ENCODE data around the gene RPP30.

RPP30 gene

GRCh38 chr10:90924552-90924951, 52.8 kb downstream of the RPP30 start:
- no peaks in the 10 kb centered on the region for H3K36me3 ChIP-seq (ENCODE audit: control insufficient read depth in 1 of 2, insufficient read depth in 2 of 2, low read length in 2 of 2)
- H3K27ac ChIP-seq (ENCODE audit: low read depth, low read length) = no peak overlapping the region
- H3K9ac ChIP-seq (ENCODE audit: low read depth in 1 of 2, low read length in 2 of 2) = no peak overlapping the region
- no peak overlapping the region for H3K4me3 ChIP-seq (ENCODE audit: low read depth in 1 of 2, low read length in 2 of 2)
- peaks cover 3% of the 10 kb centered on the region in 2 donors for H3K27me3 ChIP-seq (ENCODE audit: control insufficient read depth in 1 of 2, insufficient read depth in 2 of 2, low read length in 2 of 2)
- no peaks in the 10 kb centered on the region for H3K9me3 ChIP-seq (ENCODE audit: control insufficient read depth in 1 of 2, low read length in 2 of 2)
- H3K4me1 ChIP-seq (ENCODE audit: control insufficient read depth in 1 of 2, insufficient read depth in 2 of 2, low read length in 2 of 2) = no peaks in the 10 kb centered on the region

- no peak overlapping the region for H3K4me3 ChIP-seq (ENCODE audit: low read depth in 1 of 2, low read length in 2 of 2)
- no peak overlapping the region for H3K9ac ChIP-seq (ENCODE audit: low read depth in 1 of 2, low read length in 2 of 2)
- H3K9me3 ChIP-seq (ENCODE audit: control insufficient read depth in 1 of 2, low read length in 2 of 2) = no peaks in the 10 kb centered on the region
- H3K36me3 ChIP-seq (ENCODE audit: control insufficient read depth in 1 of 2, insufficient read depth in 2 of 2, low read length in 2 of 2) = no peaks in the 10 kb centered on the region
- peaks cover 3% of the 10 kb centered on the region in 2 donors for H3K27me3 ChIP-seq (ENCODE audit: control insufficient read depth in 1 of 2, insufficient read depth in 2 of 2, low read length in 2 of 2)
- no peaks in the 10 kb centered on the region for H3K4me1 ChIP-seq (ENCODE audit: control insufficient read depth in 1 of 2, insufficient read depth in 2 of 2, low read length in 2 of 2)
- H3K27ac ChIP-seq (ENCODE audit: low read depth, low read length) = no peak overlapping the region
Measured at GRCh38 chr10:90925079-90926029, 53.6 kb downstream of the RPP30 start.

- Histone ChIP-seq H3K4me1 (ENCODE audit: control insufficient read depth in 1 of 2, insufficient read depth in 2 of 2, low read length in 2 of 2) (no peaks in the 10 kb centered on the region), H3K27me3 (ENCODE audit: control insufficient read depth in 1 of 2, insufficient read depth in 2 of 2, low read length in 2 of 2) (peaks cover 3% of the 10 kb centered on the region in 2 donors), H3K9ac (ENCODE audit: low read depth in 1 of 2, low read length in 2 of 2) (no peak overlapping the region), H3K4me3 (ENCODE audit: low read depth in 1 of 2, low read length in 2 of 2) (no peak overlapping the region), H3K9me3 (ENCODE audit: control insufficient read depth in 1 of 2, low read length in 2 of 2) (no peaks in the 10 kb centered on the region), H3K36me3 (ENCODE audit: control insufficient read depth in 1 of 2, insufficient read depth in 2 of 2, low read length in 2 of 2) (no peaks in the 10 kb centered on the region), H3K27ac (ENCODE audit: low read depth, low read length) (no peak overlapping the region)
Measured at GRCh38 chr10:90927293-90927692, 55.5 kb downstream of the RPP30 start.

- no peaks in the 10 kb centered on the region for H3K9me3 ChIP-seq (ENCODE audit: control insufficient read depth in 1 of 2, low read length in 2 of 2)
- no peak overlapping the region for H3K9ac ChIP-seq (ENCODE audit: low read depth in 1 of 2, low read length in 2 of 2)
- peaks cover 0 to 3% of the 10 kb centered on the region in 2 donors for H3K27me3 ChIP-seq (ENCODE audit: control insufficient read depth in 1 of 2, insufficient read depth in 2 of 2, low read length in 2 of 2)
- no peaks in the 10 kb centered on the region for H3K36me3 ChIP-seq (ENCODE audit: control insufficient read depth in 1 of 2, insufficient read depth in 2 of 2, low read length in 2 of 2)
- no peak overlapping the region for H3K4me3 ChIP-seq (ENCODE audit: low read depth in 1 of 2, low read length in 2 of 2)
- H3K4me1 ChIP-seq (ENCODE audit: control insufficient read depth in 1 of 2, insufficient read depth in 2 of 2, low read length in 2 of 2) = no peaks in the 10 kb centered on the region
- no peak overlapping the region for H3K27ac ChIP-seq (ENCODE audit: low read depth, low read length)
Measured at GRCh38 chr10:90929179-90929578, 57.4 kb downstream of the RPP30 start.

GRCh38 chr10:90930070-90930837, 58.5 kb downstream of the RPP30 start:
- H3K27ac ChIP-seq (ENCODE audit: low read depth, low read length) = no peak overlapping the region
- no peaks in the 10 kb centered on the region for H3K4me1 ChIP-seq (ENCODE audit: control insufficient read depth in 1 of 2, insufficient read depth in 2 of 2, low read length in 2 of 2)
- no peak overlapping the region for H3K9ac ChIP-seq (ENCODE audit: low read depth in 1 of 2, low read length in 2 of 2)
- H3K27me3 ChIP-seq (ENCODE audit: control insufficient read depth in 1 of 2, insufficient read depth in 2 of 2, low read length in 2 of 2) = no peaks in the 10 kb centered on the region
- H3K36me3 ChIP-seq (ENCODE audit: control insufficient read depth in 1 of 2, insufficient read depth in 2 of 2, low read length in 2 of 2) = no peaks in the 10 kb centered on the region
- no peaks in the 10 kb centered on the region for H3K9me3 ChIP-seq (ENCODE audit: control insufficient read depth in 1 of 2, low read length in 2 of 2)
- H3K4me3 ChIP-seq (ENCODE audit: low read depth in 1 of 2, low read length in 2 of 2) = no peak overlapping the region

GRCh38 chr10:90930971-90931871, 59.4 kb downstream of the RPP30 start:
- no peak overlapping the region for H3K27ac ChIP-seq (ENCODE audit: low read depth, low read length)
- no peak overlapping the region for H3K4me3 ChIP-seq (ENCODE audit: low read depth in 1 of 2, low read length in 2 of 2)
- no peaks in the 10 kb centered on the region for H3K4me1 ChIP-seq (ENCODE audit: control insufficient read depth in 1 of 2, insufficient read depth in 2 of 2, low read length in 2 of 2)

GRCh38 chr10:90935581-90936275, 64.0 kb downstream of the RPP30 start:
- Histone ChIP-seq H3K36me3 (ENCODE audit: control insufficient read depth in 1 of 2, insufficient read depth in 2 of 2, low read length in 2 of 2) (no peaks in the 10 kb centered on the region), H3K27ac (ENCODE audit: low read depth, low read length) (no peak overlapping the region), H3K4me1 (ENCODE audit: control insufficient read depth in 1 of 2, insufficient read depth in 2 of 2, low read length in 2 of 2) (no peaks in the 10 kb centered on the region), H3K9me3 (ENCODE audit: control insufficient read depth in 1 of 2, low read length in 2 of 2) (no peaks in the 10 kb centered on the region), H3K27me3 (ENCODE audit: control insufficient read depth in 1 of 2, insufficient read depth in 2 of 2, low read length in 2 of 2) (no peaks in the 10 kb centered on the region), H3K4me3 (ENCODE audit: low read depth in 1 of 2, low read length in 2 of 2) (no peak overlapping the region), H3K9ac (ENCODE audit: low read depth in 1 of 2, low read length in 2 of 2) (no peak overlapping the region)

More at GRCh38 chr10:90930971-90931871, 59.4 kb downstream of the RPP30 start:
- Histone ChIP-seq H3K36me3 (ENCODE audit: control insufficient read depth in 1 of 2, insufficient read depth in 2 of 2, low read length in 2 of 2) (no peaks in the 10 kb centered on the region), H3K9ac (ENCODE audit: low read depth in 1 of 2, low read length in 2 of 2) (no peak overlapping the region), H3K27me3 (ENCODE audit: control insufficient read depth in 1 of 2, insufficient read depth in 2 of 2, low read length in 2 of 2) (no peaks in the 10 kb centered on the region), H3K9me3 (ENCODE audit: control insufficient read depth in 1 of 2, low read length in 2 of 2) (no peaks in the 10 kb centered on the region)

- no peak overlapping the region for H3K9ac ChIP-seq (ENCODE audit: low read depth in 1 of 2, low read length in 2 of 2)
- H3K36me3 ChIP-seq (ENCODE audit: control insufficient read depth in 1 of 2, insufficient read depth in 2 of 2, low read length in 2 of 2) = no peaks in the 10 kb centered on the region
- H3K4me3 ChIP-seq (ENCODE audit: low read depth in 1 of 2, low read length in 2 of 2) = no peak overlapping the region
- H3K9me3 ChIP-seq (ENCODE audit: control insufficient read depth in 1 of 2, low read length in 2 of 2) = no peaks in the 10 kb centered on the region
- no peaks in the 10 kb centered on the region for H3K27me3 ChIP-seq (ENCODE audit: control insufficient read depth in 1 of 2, insufficient read depth in 2 of 2, low read length in 2 of 2)
- H3K27ac ChIP-seq (ENCODE audit: low read depth, low read length) = no peak overlapping the region
- no peaks in the 10 kb centered on the region for H3K4me1 ChIP-seq (ENCODE audit: control insufficient read depth in 1 of 2, insufficient read depth in 2 of 2, low read length in 2 of 2)
Measured at GRCh38 chr10:90936276-90936659, 64.5 kb downstream of the RPP30 start.

GRCh38 chr10:90937645-90938258, 66.0 kb downstream of the RPP30 start:
- Histone ChIP-seq H3K36me3 (ENCODE audit: control insufficient read depth in 1 of 2, insufficient read depth in 2 of 2, low read length in 2 of 2) (no peaks in the 10 kb centered on the region), H3K9ac (ENCODE audit: low read depth in 1 of 2, low read length in 2 of 2) (no peak overlapping the region), H3K27ac (ENCODE audit: low read depth, low read length) (no peak overlapping the region), H3K27me3 (ENCODE audit: control insufficient read depth in 1 of 2, insufficient read depth in 2 of 2, low read length in 2 of 2) (no peaks in the 10 kb centered on the region), H3K4me1 (ENCODE audit: control insufficient read depth in 1 of 2, insufficient read depth in 2 of 2, low read length in 2 of 2) (no peaks in the 10 kb centered on the region), H3K9me3 (ENCODE audit: control insufficient read depth in 1 of 2, low read length in 2 of 2) (no peaks in the 10 kb centered on the region), H3K4me3 (ENCODE audit: low read depth in 1 of 2, low read length in 2 of 2) (no peak overlapping the region)
